Measurements from ENCODE around the gene CRYBG1. TPM values are rescaled to one million over a fixed set of nuclear protein-coding genes. Genes with fewer than 3 reads are reported as not detected.

Gene CRYBG1
- total RNA-seq, 1 experiment from 2014 or later = 5.7 TPM

DNA sequence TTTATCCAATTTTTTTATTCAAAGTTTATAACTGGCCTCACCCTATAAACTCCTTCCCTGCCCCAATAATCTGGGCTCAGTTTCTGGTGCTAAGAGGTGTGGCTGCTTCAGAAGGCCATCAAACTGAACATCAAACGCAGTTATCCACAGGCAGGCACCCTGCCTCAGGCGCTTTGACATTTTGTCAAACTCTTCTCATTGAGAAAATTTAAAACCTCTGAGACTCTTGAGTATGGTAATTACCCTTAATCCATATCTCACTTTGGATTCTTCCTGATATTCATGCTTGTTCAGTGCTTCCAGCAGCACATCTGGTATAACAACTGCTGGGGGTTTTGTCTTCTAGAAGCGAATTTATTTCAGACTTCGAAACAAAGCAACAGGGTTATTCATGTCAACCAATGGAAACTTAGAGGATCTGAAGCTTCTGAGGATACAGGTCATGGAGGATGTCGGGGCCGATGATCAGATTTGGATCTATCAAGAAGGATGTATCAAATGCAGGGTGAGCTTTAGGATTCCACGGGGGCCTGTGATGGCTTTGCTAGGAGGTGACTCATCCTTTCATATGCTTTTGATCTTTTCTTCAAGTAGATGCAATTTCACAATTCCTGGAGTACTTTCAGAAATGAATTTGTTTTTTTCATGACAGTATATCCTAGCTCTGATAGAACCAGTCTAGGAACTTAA is 200.6 kb downstream of the CRYBG1 start:
- Histone ChIP-seq H2AK5ac (ENCODE audit: insufficient read length, low read length) (no peak overlapping the region), H2BK20ac (ENCODE audit: low read depth, low read length, poor library complexity, severe bottlenecking) (no peak overlapping the region), H3K79me2 (ENCODE audit: insufficient read depth, low read length) (no peaks in the 10 kb centered on the region), H3T11ph (ENCODE audit: low read length) (no peak overlapping the region), H3K23me2 (ENCODE audit: insufficient read length, low read depth, low read length, poor library complexity, severe bottlenecking) (no peaks in the 10 kb centered on the region), H2BK15ac (ENCODE audit: low read depth, low read length) (no peak overlapping the region), H3K18ac (ENCODE audit: insufficient read length, low read depth, low read length) (no peak overlapping the region), H3K56ac (ENCODE audit: insufficient read length, low read depth, low read length) (no peak overlapping the region), H3K27me3 (ENCODE audit: insufficient read depth, low read length) (no peaks in the 10 kb centered on the region), H2BK120ac (ENCODE audit: low read depth, low read length, poor library complexity, severe bottlenecking) (no peak overlapping the region), H3K4me1 (ENCODE audit: insufficient read depth, low read length) (peaks cover 3% of the 10 kb centered on the region; the same call in 1 of the 2 replicates), H3K9me3 (ENCODE audit: control insufficient read depth, low read depth, low read length) (no peaks in the 10 kb centered on the region), H4K20me1 (ENCODE audit: control insufficient read depth, insufficient read depth, insufficient read length) (no peaks in the 10 kb centered on the region), H3K79me1 (ENCODE audit: insufficient read depth, low read depth, low read length, poor library complexity, severe bottlenecking) (no peaks in the 10 kb centered on the region), H3K9ac (ENCODE audit: extremely low read depth, insufficient read length, low read length) (no peak overlapping the region), H3K4ac (ENCODE audit: low read depth, low read length) (no peak overlapping the region), H2AFZ (ENCODE audit: low read length) (no peak overlapping the region), H4K8ac (replicated peaks; ENCODE audit: insufficient read length, low read depth, low read length) (no peak overlapping the region), H3K23ac (ENCODE audit: insufficient read length, low read depth, low read length) (no peak overlapping the region), H2BK5ac (ENCODE audit: insufficient read length, low read length) (no peak overlapping the region), H4K5ac (ENCODE audit: insufficient read length, low read depth, low read length) (no peak overlapping the region), H3K27ac (ENCODE audit: insufficient read length, low read depth, low read length) (no peak overlapping the region), H4K91ac (ENCODE audit: insufficient read length, low read depth, low read length) (no peak overlapping the region), H2BK12ac (ENCODE audit: insufficient read length, low read depth, low read length) (no peak overlapping the region), H3K14ac (ENCODE audit: insufficient read depth, low read length) (no peak overlapping the region), H3K4me2 (ENCODE audit: insufficient read depth, insufficient read length, low read length) (no peak overlapping the region)
- WGBS (ENCODE audit: extremely low coverage, insufficient read length, low lambda C conversion rate) = no CpG with 5 or more reads among the region's 7 CpGs
- peak overlapping the region in 1 of 3 experiments; percentile 16; a peak in 1 of 7 replicates for H3K27ac Mint-ChIP-seq
- H3K36me3 Mint-ChIP-seq (ENCODE audit: insufficient read depth in 1 of 3, low read depth in 3 of 3) = peaks cover 0 to 3% (median 0%) of the 10 kb centered on the region in 3 experiments; a peak in 2 of 7 replicates
- no peaks in the 10 kb centered on the region for H3K9me3 Mint-ChIP-seq
- TF ChIP-seq CTCF (conservative IDR thresholded peaks at IDR 0.05) = no peak
- DNase-seq = no peak
- H3K27me3 Mint-ChIP-seq (ENCODE audit: low read depth) = no peaks in the 10 kb centered on the region
- H3K4me1 Mint-ChIP-seq = peaks cover 12 to 15% of the 10 kb centered on the region in 2 experiments
- H3K4me3 Mint-ChIP-seq = no peak overlapping the region
